Peyer's patch (tissue), 4 donors: ENCODE results near the gene PLPP2.

Source experiments
- POLR2A ChIP-seq, 2 donors: fragments of 450-650 bp; IDR thresholded peaks; one replicate each; pipeline ENCODE4 v1.5.1; 2017; ENCODE audit warnings: antibody characterized with exemption in 2 of 2, mild to moderate bottlenecking in 2 of 2, moderate library complexity in 2 of 2
- TF ChIP-seq, protein P1 (sequence below), 6 experiments: fragments of 450-650 bp in 4 of 6; fragments of 200-600 bp in 2 of 6; sonication (generic) in 1 of 6; IDR thresholded peaks; one replicate each; pipeline ENCODE4 v1.5.1; 2017 to 2019; ENCODE audit warnings: antibody characterized with exemption in 6 of 6, mild to moderate bottlenecking in 3 of 6, moderate library complexity in 1 of 6

DNA sequence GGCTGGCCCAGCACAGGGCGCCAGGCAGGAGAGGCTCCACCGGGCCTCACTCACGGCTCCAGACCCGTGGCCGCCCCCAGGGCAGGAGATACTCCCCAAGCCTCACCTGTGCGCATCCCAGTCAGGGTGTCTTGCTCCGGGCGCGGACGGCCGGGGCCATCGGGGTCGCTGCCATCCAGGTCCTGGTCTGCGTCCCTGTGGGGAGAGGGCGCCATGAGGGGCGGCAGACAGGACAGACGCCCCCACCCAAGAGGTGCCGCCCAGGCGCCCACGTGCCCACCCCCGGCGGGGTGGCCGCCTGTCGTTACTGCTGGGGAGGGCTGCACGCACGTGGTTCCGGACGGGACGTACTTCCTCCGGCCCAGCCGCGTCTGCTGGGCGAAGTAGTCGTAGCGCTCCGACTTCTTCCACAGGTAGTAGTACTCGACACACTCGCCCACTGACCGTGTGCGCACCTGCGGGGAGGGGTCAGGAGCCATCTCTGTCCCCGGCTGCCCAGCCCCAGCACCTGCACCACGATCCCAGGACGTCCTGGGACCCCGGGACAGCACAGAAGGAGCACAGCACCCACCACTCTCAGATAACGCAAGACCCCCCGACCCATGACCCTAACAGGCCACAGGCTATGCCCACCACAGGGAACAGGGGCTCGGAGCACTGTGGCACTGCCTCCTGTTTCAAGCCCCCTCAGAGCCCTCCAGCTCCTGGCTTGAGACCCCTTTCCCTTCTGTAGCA lies 17.4 kb upstream of the PLPP2 start:
- TF ChIP-seq, protein P1, sequence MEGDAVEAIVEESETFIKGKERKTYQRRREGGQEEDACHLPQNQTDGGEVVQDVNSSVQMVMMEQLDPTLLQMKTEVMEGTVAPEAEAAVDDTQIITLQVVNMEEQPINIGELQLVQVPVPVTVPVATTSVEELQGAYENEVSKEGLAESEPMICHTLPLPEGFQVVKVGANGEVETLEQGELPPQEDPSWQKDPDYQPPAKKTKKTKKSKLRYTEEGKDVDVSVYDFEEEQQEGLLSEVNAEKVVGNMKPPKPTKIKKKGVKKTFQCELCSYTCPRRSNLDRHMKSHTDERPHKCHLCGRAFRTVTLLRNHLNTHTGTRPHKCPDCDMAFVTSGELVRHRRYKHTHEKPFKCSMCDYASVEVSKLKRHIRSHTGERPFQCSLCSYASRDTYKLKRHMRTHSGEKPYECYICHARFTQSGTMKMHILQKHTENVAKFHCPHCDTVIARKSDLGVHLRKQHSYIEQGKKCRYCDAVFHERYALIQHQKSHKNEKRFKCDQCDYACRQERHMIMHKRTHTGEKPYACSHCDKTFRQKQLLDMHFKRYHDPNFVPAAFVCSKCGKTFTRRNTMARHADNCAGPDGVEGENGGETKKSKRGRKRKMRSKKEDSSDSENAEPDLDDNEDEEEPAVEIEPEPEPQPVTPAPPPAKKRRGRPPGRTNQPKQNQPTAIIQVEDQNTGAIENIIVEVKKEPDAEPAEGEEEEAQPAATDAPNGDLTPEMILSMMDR (IDR thresholded peaks at IDR 0.05), result no peak
- no peak for TF ChIP-seq POLR2A (IDR thresholded peaks at IDR 0.05)
